ENCODE results near the gene COL26A1.

GRCh38 chr7:101549734-101550133 lies 187.1 kb downstream of the COL26A1 start:
- TF ChIP-seq CTCF (IDR thresholded peaks at IDR 0.05) (no peak), POLR2A (IDR thresholded peaks at IDR 0.05) (no peak)
